ENCODE data around the gene WDR91. TPM values are rescaled to one million over a fixed set of nuclear protein-coding genes. Genes with fewer than 3 reads are reported as not detected.
"Not testable (repeated sequence)": the region's sequence is repeated elsewhere in the genome, so short reads cannot be mapped to it uniquely, and the experiment has no call there.

Gene WDR91
- total RNA-seq, 1 experiment from 2014 or later = 7.0 TPM

DNA sequence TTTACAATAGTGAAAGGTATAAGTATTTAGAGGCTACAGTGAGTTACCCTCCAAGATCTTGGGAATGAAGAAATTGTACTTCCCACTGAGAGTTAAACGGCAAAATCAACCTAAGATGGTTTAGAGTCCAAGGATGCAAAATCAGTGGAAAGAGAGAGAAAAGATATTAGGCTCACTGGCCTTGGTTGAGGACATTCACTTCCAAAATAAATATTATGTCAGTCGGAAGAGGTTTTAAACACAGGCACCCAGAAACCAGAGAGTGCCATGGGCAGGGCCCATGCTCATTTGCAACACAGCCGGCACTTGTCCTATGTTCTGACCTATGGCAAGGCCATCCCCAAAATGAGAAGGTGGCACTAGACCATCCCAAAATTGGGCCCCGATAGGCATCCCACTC is 3.9 kb upstream of the WDR91 start:
- TF ChIP-seq EZH2 (IDR thresholded peaks at IDR 0.05; ENCODE audit: borderline replicate concordance, low read depth, low read length, poor library complexity, severe bottlenecking) = no peak
- TF ChIP-seq, protein P1, sequence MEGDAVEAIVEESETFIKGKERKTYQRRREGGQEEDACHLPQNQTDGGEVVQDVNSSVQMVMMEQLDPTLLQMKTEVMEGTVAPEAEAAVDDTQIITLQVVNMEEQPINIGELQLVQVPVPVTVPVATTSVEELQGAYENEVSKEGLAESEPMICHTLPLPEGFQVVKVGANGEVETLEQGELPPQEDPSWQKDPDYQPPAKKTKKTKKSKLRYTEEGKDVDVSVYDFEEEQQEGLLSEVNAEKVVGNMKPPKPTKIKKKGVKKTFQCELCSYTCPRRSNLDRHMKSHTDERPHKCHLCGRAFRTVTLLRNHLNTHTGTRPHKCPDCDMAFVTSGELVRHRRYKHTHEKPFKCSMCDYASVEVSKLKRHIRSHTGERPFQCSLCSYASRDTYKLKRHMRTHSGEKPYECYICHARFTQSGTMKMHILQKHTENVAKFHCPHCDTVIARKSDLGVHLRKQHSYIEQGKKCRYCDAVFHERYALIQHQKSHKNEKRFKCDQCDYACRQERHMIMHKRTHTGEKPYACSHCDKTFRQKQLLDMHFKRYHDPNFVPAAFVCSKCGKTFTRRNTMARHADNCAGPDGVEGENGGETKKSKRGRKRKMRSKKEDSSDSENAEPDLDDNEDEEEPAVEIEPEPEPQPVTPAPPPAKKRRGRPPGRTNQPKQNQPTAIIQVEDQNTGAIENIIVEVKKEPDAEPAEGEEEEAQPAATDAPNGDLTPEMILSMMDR (conservative IDR thresholded peaks at IDR 0.05; ENCODE audit: low read depth, low read length) = no peak
- DNase-seq (ENCODE audit: low spot score) = no peak
- no peaks in the 10 kb centered on the region for H3K4me1 ChIP-seq (ENCODE audit: insufficient read depth, low read length, poor library complexity, severe bottlenecking)
- ChIA-PET CTCF (no interaction called here), POLR2A (ENCODE audit: low non-redundant PET) (no interaction called here)
- no peaks in the 10 kb centered on the region for H3K27me3 ChIP-seq (replicated peaks; ENCODE audit: insufficient read depth, low read depth, low read length, poor library complexity)
- H3K36me3 ChIP-seq (ENCODE audit: insufficient read depth, low read length, poor library complexity, severe bottlenecking) = no peaks in the 10 kb centered on the region
- BruUV-seq (replicated peaks) = no TSS peak
- H3K27ac ChIP-seq (ENCODE audit: low read depth, low read length, poor library complexity, severe bottlenecking) = no peak overlapping the region
- no peaks in the 10 kb centered on the region for H3K9me3 ChIP-seq (ENCODE audit: low read depth, low read length, poor library complexity, severe bottlenecking)
- intact Hi-C loops (cut with micrococcal nuclease; ENCODE audit: unreplicated experiment) = no loop called here
- H3K4me3 ChIP-seq (ENCODE audit: low read depth, low read length, poor library complexity, severe bottlenecking) = no peak overlapping the region

DNA sequence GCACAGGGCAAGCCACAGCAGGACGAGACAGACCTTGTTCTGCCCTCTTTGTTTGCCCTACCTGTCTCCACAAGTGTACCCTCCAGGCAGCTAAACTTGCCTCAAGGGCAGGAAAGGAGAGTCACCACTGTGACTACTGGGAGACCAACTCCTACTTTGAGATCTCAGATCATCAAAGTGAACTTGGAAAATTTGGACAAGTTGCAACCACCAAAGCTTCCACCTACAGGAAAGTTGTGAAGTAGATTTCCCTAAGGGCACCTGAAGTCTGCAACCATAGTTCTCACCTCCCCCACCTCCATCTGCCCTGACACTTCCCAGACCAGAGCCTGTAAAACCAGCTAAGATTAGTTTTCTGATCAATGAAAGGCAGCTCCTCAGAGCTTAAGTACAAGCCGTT is 2.5 kb upstream of the WDR91 start:
- Histone ChIP-seq H3K36me3 (ENCODE audit: insufficient read depth, low read length, poor library complexity, severe bottlenecking) (no peaks in the 10 kb centered on the region), H3K9me3 (ENCODE audit: low read depth, low read length, poor library complexity, severe bottlenecking) (no peaks in the 10 kb centered on the region), H3K27ac (ENCODE audit: low read depth, low read length, poor library complexity, severe bottlenecking) (no peak overlapping the region), H3K4me1 (ENCODE audit: insufficient read depth, low read length, poor library complexity, severe bottlenecking) (no peaks in the 10 kb centered on the region), H3K27me3 (replicated peaks; ENCODE audit: insufficient read depth, low read depth, low read length, poor library complexity) (no peaks in the 10 kb centered on the region), H3K4me3 (ENCODE audit: low read depth, low read length, poor library complexity, severe bottlenecking) (no peak overlapping the region)
- intact Hi-C loops (cut with micrococcal nuclease; ENCODE audit: unreplicated experiment) = loop anchor here (5.0 kb wide), 1 partner anchor 42 kb away; the partner anchor contains the start of gene CYREN
- BruUV-seq (replicated peaks) = no TSS peak
- ChIA-PET CTCF (no interaction called here), POLR2A (ENCODE audit: low non-redundant PET) (no interaction called here)
- no peak for DNase-seq (ENCODE audit: low spot score)
- TF ChIP-seq EZH2 (IDR thresholded peaks at IDR 0.05; ENCODE audit: borderline replicate concordance, low read depth, low read length, poor library complexity, severe bottlenecking) = no peak
- TF ChIP-seq, protein P1 (conservative IDR thresholded peaks at IDR 0.05; ENCODE audit: low read depth, low read length) = no peak

DNA sequence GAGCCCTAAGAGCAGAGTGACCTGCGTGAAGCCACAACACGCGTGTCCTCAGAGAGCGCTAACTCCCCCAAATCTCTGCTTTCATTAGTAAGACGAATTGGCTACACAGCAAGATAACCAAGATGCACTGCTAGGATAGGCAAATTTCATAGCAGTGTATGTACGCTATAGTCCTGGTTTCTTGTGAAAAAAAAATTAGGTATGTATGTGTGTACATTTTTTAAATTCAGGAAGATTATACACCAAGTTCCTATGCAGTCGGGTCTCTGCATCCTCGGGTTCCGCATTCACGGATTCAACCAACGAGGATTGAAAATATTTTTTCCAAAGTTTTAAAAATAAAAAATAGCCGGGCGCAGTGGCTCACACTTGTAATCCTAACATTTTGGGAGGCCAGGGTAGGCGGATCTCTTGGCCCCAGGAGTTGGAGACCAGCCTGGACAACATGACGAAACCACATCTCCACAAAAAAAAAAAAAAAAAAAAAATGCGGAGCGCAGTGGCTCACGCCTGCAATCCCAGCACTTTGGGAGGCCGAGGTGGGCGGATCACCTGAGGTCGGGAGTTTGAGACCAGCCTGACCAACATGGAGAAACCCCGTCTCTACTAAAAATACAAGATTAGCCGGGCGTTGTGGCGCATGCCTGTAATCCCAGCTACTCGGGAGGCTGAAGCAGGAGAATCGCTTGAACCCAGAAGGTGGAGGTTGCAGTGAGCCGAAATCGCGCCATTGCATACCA is 790 bp upstream of the WDR91 start:
- H3K27me3 ChIP-seq (replicated peaks; ENCODE audit: insufficient read depth, low read depth, low read length, poor library complexity); H3K4me1 ChIP-seq (ENCODE audit: insufficient read depth, low read length, poor library complexity, severe bottlenecking); DNase-seq (ENCODE audit: low spot score); BruUV-seq (replicated peaks); POLR2A ChIA-PET (ENCODE audit: low non-redundant PET); H3K36me3 ChIP-seq (ENCODE audit: insufficient read depth, low read length, poor library complexity, severe bottlenecking); H3K9me3 ChIP-seq (ENCODE audit: low read depth, low read length, poor library complexity, severe bottlenecking): not testable (repeated sequence)
- CTCF ChIA-PET = interaction anchor here (0.7 kb wide), 1 partner anchor 61 kb away, joined by 8 read pairs; no protein-coding TSS in a partner anchor
- H3K27ac ChIP-seq (ENCODE audit: low read depth, low read length, poor library complexity, severe bottlenecking) = peak overlapping the region; percentile 65
- intact Hi-C loops (cut with micrococcal nuclease; ENCODE audit: unreplicated experiment) = loop anchor here (5.0 kb wide), 1 partner anchor 40 kb away; the partner anchor contains the start of gene CYREN
- peak overlapping the region; percentile 96 for H3K4me3 ChIP-seq (ENCODE audit: low read depth, low read length, poor library complexity, severe bottlenecking)

DNA sequence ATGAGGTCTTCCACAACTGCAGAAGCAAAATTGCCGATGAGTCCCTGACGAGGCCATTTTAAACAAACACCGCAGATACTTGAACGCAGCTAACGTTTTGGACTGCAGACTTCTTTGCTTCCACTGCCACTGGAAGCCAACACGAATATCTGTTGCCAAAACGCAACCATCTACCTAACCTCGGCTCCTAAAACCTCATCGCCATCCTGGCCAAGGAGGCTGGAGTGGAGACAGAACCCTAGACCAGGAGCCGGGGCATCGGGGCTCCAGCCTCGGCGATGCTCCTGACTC is 493 bp downstream of the WDR91 start:
- BruUV-seq (replicated peaks) = no TSS peak
- ChIA-PET POLR2A (ENCODE audit: low non-redundant PET) (no interaction called here), CTCF (no interaction called here)
- no peak for TF ChIP-seq EZH2 (IDR thresholded peaks at IDR 0.05; ENCODE audit: borderline replicate concordance, low read depth, low read length, poor library complexity, severe bottlenecking)
- TF ChIP-seq, protein P1 (conservative IDR thresholded peaks at IDR 0.05; ENCODE audit: low read depth, low read length) = no peak
- H3K4me3 ChIP-seq (ENCODE audit: low read depth, low read length, poor library complexity, severe bottlenecking) = peak overlapping the region; percentile 96
- no peaks in the 10 kb centered on the region for H3K36me3 ChIP-seq (ENCODE audit: insufficient read depth, low read length, poor library complexity, severe bottlenecking)
- no peaks in the 10 kb centered on the region for H3K27me3 ChIP-seq (replicated peaks; ENCODE audit: insufficient read depth, low read depth, low read length, poor library complexity)
- peak overlapping the region; percentile 71 for H3K27ac ChIP-seq (ENCODE audit: low read depth, low read length, poor library complexity, severe bottlenecking)
- DNase-seq (ENCODE audit: low spot score) = peak; percentile 26
- intact Hi-C loops (cut with micrococcal nuclease; ENCODE audit: unreplicated experiment) = loop anchor here (5.0 kb wide), 1 partner anchor 39 kb away; the partner anchor contains the start of gene CYREN
- no peaks in the 10 kb centered on the region for H3K9me3 ChIP-seq (ENCODE audit: low read depth, low read length, poor library complexity, severe bottlenecking)
- H3K4me1 ChIP-seq (ENCODE audit: insufficient read depth, low read length, poor library complexity, severe bottlenecking) = no peaks in the 10 kb centered on the region

All from A673 (cell line).